Stomach (tissue), 4 donors: ENCODE data around the gene DYSF.

ENCODE experiments used
- POLR2A ChIP-seq, 4 donors: fragments of 450-650 bp; IDR thresholded peaks; one replicate each; pipeline ENCODE4 v1.6.1; 2016; ENCODE audit warnings: antibody characterized with exemption in 4 of 4, control low read depth in 2 of 4, mild to moderate bottlenecking in 1 of 4, moderate library complexity in 1 of 4
- POLR2AphosphoS5 ChIP-seq, 3 donors: sonication (generic); formaldehyde crosslinking; IDR thresholded peaks; one replicate each; pipeline ENCODE4 v1.6.1; 2016; ENCODE audit warnings: antibody characterized with exemption in 3 of 3
- TF ChIP-seq, protein P1 (sequence below), 7 experiments: fragments of 450-650 bp in 4 of 7; fragments of 200-600 bp in 3 of 7; sonication (generic) in 3 of 7; IDR thresholded peaks; one replicate each; pipeline ENCODE4 v1.5.1; 2016 to 2019; ENCODE audit warnings: antibody characterized with exemption in 7 of 7, control low read depth in 2 of 7, mild to moderate bottlenecking in 1 of 7

DNA sequence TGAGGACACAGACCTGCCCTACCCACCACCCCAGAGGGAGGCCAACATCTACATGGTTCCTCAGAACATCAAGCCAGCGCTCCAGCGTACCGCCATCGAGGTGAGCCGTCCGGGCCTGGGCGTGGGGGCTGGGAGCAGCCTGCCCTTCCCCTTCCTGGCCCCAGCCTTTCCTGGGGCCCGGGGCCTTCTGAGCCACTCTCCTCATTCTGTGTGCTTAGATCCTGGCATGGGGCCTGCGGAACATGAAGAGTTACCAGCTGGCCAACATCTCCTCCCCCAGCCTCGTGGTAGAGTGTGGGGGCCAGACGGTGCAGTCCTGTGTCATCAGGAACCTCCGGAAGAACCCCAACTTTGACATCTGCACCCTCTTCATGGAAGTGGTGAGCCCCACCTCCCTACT lies 157.9 kb downstream of the DYSF start:
- TF ChIP-seq, protein P1, sequence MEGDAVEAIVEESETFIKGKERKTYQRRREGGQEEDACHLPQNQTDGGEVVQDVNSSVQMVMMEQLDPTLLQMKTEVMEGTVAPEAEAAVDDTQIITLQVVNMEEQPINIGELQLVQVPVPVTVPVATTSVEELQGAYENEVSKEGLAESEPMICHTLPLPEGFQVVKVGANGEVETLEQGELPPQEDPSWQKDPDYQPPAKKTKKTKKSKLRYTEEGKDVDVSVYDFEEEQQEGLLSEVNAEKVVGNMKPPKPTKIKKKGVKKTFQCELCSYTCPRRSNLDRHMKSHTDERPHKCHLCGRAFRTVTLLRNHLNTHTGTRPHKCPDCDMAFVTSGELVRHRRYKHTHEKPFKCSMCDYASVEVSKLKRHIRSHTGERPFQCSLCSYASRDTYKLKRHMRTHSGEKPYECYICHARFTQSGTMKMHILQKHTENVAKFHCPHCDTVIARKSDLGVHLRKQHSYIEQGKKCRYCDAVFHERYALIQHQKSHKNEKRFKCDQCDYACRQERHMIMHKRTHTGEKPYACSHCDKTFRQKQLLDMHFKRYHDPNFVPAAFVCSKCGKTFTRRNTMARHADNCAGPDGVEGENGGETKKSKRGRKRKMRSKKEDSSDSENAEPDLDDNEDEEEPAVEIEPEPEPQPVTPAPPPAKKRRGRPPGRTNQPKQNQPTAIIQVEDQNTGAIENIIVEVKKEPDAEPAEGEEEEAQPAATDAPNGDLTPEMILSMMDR (IDR thresholded peaks at IDR 0.05) = no peak
- no peak for TF ChIP-seq POLR2A (IDR thresholded peaks at IDR 0.05)
- TF ChIP-seq POLR2AphosphoS5 (IDR thresholded peaks at IDR 0.05) = no peak
